ENCODE measurements around the gene KIF18B.

Gene KIF18B

GRCh38 chr17:44878627-44879221 is 68.8 kb downstream of the KIF18B start:
- peak; percentile 51 for DNase-seq (ENCODE audit: extremely low spot score)
- ChIA-PET CTCF (interaction anchor here (0.9 to 2.6 kb wide), 10 partner anchors 9 to 108 kb away, joined by 3 to 11 read pairs (median 4); no protein-coding TSS in a partner anchor), POLR2A (interaction anchor here (1.5 kb wide), 1 partner anchor 20 kb away, joined by 4 read pairs; no protein-coding TSS in a partner anchor)
- TF ChIP-seq L3MBTL2 (conservative IDR thresholded peaks at IDR 0.05), result no peak
- TF ChIP-seq ARNT (IDR thresholded peaks at IDR 0.05), result no peak
- no peak for TF ChIP-seq FOXA1 (IDR thresholded peaks at IDR 0.05)
- no peak for TF ChIP-seq TARDBP (IDR thresholded peaks at IDR 0.05)
- TF ChIP-seq PKNOX1 (IDR thresholded peaks at IDR 0.05), result no peak
- no peak for TF ChIP-seq BHLHE40 (IDR thresholded peaks at IDR 0.05; ENCODE audit: borderline replicate concordance)
- no peak for TF ChIP-seq ELF4 (IDR thresholded peaks at IDR 0.05)
- no peak for TF ChIP-seq NFRKB (IDR thresholded peaks at IDR 0.05)

- ChIA-PET POLR2A (interaction anchor here (1.3 kb wide), 1 partner anchor 101 kb away, joined by 3 read pairs; no protein-coding TSS in a partner anchor), CTCF (interaction anchor here (0.6 to 1.0 kb wide), 3 partner anchors 98 to 128 kb away, joined by 3 to 4 read pairs (median 3); no protein-coding TSS in a partner anchor)
- TF ChIP-seq TARDBP (IDR thresholded peaks at IDR 0.05) (no peak), FOXA1 (IDR thresholded peaks at IDR 0.05) (no peak), ELF4 (IDR thresholded peaks at IDR 0.05) (no peak), L3MBTL2 (conservative IDR thresholded peaks at IDR 0.05) (no peak), CTBP1 (IDR thresholded peaks at IDR 0.05; ENCODE audit: borderline replicate concordance) (no peak), SUZ12 (IDR thresholded peaks at IDR 0.05) (no peak), NFRKB (IDR thresholded peaks at IDR 0.05) (no peak), ARNT (IDR thresholded peaks at IDR 0.05) (no peak), ZNF384 (IDR thresholded peaks at IDR 0.05) (no peak), HDGF (IDR thresholded peaks at IDR 0.05; ENCODE audit: borderline replicate concordance) (no peak), FOXM1 (IDR thresholded peaks at IDR 0.05; ENCODE audit: borderline replicate concordance) (no peak), FOXK2 (IDR thresholded peaks at IDR 0.05) (no peak), SP1 (IDR thresholded peaks at IDR 0.05) (no peak), BHLHE40 (IDR thresholded peaks at IDR 0.05; ENCODE audit: borderline replicate concordance) (no peak)
- DNase-seq (ENCODE audit: extremely low spot score), result no peak
Observed at GRCh38 chr17:44877121-44877520, 70.5 kb downstream of the KIF18B start.

GRCh38 chr17:44875761-44876160 is 71.8 kb downstream of the KIF18B start:
- ChIA-PET CTCF (no interaction called here), POLR2A (no interaction called here)
- TF ChIP-seq ARNT (IDR thresholded peaks at IDR 0.05), result no peak
- no peak for TF ChIP-seq BHLHE40 (IDR thresholded peaks at IDR 0.05; ENCODE audit: borderline replicate concordance)
- TF ChIP-seq LEF1 (IDR thresholded peaks at IDR 0.05; ENCODE audit: borderline replicate concordance), result no peak
- no peak for TF ChIP-seq ELF4 (IDR thresholded peaks at IDR 0.05)
- TF ChIP-seq L3MBTL2 (conservative IDR thresholded peaks at IDR 0.05), result no peak
- TF ChIP-seq CTBP1 (IDR thresholded peaks at IDR 0.05; ENCODE audit: borderline replicate concordance), result no peak
- no peak for DNase-seq (ENCODE audit: extremely low spot score)
